GM23338 (cell line): ENCODE results near the gene AP2A1. TPM values are rescaled to one million over a fixed set of nuclear protein-coding genes. Genes with fewer than 3 reads are reported as not detected.

Experiments
- ATAC-seq: fragments of 200-7000 bp; cut with Tn5 transposase; 3 replicates; pipeline ENCODE4 v1.9.1; 2020
- DNase-seq: peaks from one replicate; pipeline ENCODE4 v3.0.0-alpha.2; 2015; ENCODE audit warnings: low spot score
- H2AFZ ChIP-seq: fragments of 200-600 bp; sonication (generic); 2 replicates; pipeline ENCODE4 v1.8.0; 2016; ENCODE audit warnings: antibody characterized with exemption, mild to moderate bottlenecking, moderate library complexity
- H3F3A ChIP-seq: fragments of 200-600 bp; sonication (generic); replicated peaks from 2 replicates; pipeline ENCODE4 v1.8.0; 2017; ENCODE audit warnings: antibody characterized with exemption, mixed run types, low read depth
- H3K27ac ChIP-seq: fragments of 200-600 bp; sonication (generic); 2 replicates; pipeline ENCODE4 v1.6.1; 2016; ENCODE audit warnings: low read depth
- H3K27me3 ChIP-seq: fragments of 200-600 bp; sonication (generic); 2 replicates; pipeline ENCODE4 v1.8.0; 2016; ENCODE audit warnings: mild to moderate bottlenecking, mixed run types, moderate library complexity; ENCODE audit not compliant: insufficient read depth
- H3K36me3 ChIP-seq: fragments of 200-600 bp; sonication (generic); 2 replicates; pipeline ENCODE4 v1.8.0; 2016; ENCODE audit warnings: mild to moderate bottlenecking; ENCODE audit not compliant: insufficient read depth
- H3K4me1 ChIP-seq: fragments of 200-600 bp; sonication (generic); 2 replicates; pipeline ENCODE4 v1.8.0; 2016; ENCODE audit warnings: mild to moderate bottlenecking, moderate library complexity; ENCODE audit not compliant: insufficient read depth
- H3K4me2 ChIP-seq: fragments of 200-600 bp; sonication (generic); 2 replicates; pipeline ENCODE4 v1.7.1; 2017; ENCODE audit warnings: mixed run types
- H3K4me3 ChIP-seq: fragments of 200-600 bp; sonication (generic); 2 replicates; pipeline ENCODE4 v1.6.1; 2016; ENCODE audit warnings: mixed run types
- H3K79me2 ChIP-seq: fragments of 200-600 bp; sonication (generic); replicated peaks from 2 replicates; pipeline ENCODE4 v1.8.0; 2017; ENCODE audit warnings: mild to moderate bottlenecking; ENCODE audit not compliant: insufficient read depth
- H3K9me2 ChIP-seq: fragments of 200-600 bp; sonication (generic); 2 replicates; pipeline ENCODE4 v1.8.0; 2017; ENCODE audit not compliant: insufficient read depth
- H4K20me1 ChIP-seq: fragments of 200-600 bp; sonication (generic); replicated peaks from 2 replicates; pipeline ENCODE4 v1.8.0; 2017; ENCODE audit warnings: mild to moderate bottlenecking; ENCODE audit not compliant: insufficient read depth
- H3K27ac Mint-ChIP-seq: 2 replicates; pipeline ENCODE4 v1.8.0; 2020; ENCODE audit warnings: inconsistent platforms, mild to moderate bottlenecking, moderate library complexity, mixed read lengths
- H3K27me3 Mint-ChIP-seq: 3 replicates; pipeline ENCODE4 v1.8.0; 2022; ENCODE audit warnings: low read depth, mild to moderate bottlenecking, moderate library complexity, mixed read lengths, inconsistent platforms; ENCODE audit not compliant: insufficient read depth, poor library complexity
- H3K36me3 Mint-ChIP-seq: 3 replicates; pipeline ENCODE4 v1.8.0; 2021; ENCODE audit warnings: low read depth, mild to moderate bottlenecking, inconsistent platforms, moderate library complexity, mixed read lengths
- H3K4me1 Mint-ChIP-seq: 3 replicates; pipeline ENCODE4 v1.8.0; 2020; ENCODE audit warnings: mild to moderate bottlenecking, inconsistent platforms, mixed read lengths
- H3K4me3 Mint-ChIP-seq: 3 replicates; pipeline ENCODE4 v1.8.0; 2021; ENCODE audit warnings: moderate library complexity, mild to moderate bottlenecking, inconsistent platforms, mixed read lengths
- H3K9me3 Mint-ChIP-seq: 3 replicates; pipeline ENCODE4 v1.8.0; 2020; ENCODE audit warnings: moderate library complexity, mild to moderate bottlenecking, inconsistent platforms, mixed read lengths
- CREB1 ChIP-seq: fragments of 250-450 bp; sonication (Bioruptor Pico); IDR thresholded peaks from 2 replicates; pipeline ENCODE4 v1.5.0; 2020; ENCODE audit warnings: low read depth, mild to moderate bottlenecking, moderate library complexity
- ETS1 ChIP-seq: IDR thresholded peaks from 2 replicates; pipeline ENCODE4 v1.6.1; 2016; ENCODE audit warnings: antibody characterized with exemption
- EZH2 ChIP-seq: fragments of 200-600 bp; sonication (generic); IDR thresholded peaks from one replicate; pipeline ENCODE4 v1.8.0; 2017; ENCODE audit warnings: antibody characterized with exemption, mild to moderate bottlenecking, low read depth; ENCODE audit not compliant: unreplicated experiment
- EZH2phosphoT487 ChIP-seq: fragments of 200-600 bp; sonication (generic); IDR thresholded peaks from one replicate; pipeline ENCODE4 v1.8.1; 2018; ENCODE audit warnings: antibody characterized with exemption; ENCODE audit not compliant: unreplicated experiment
- JUNB ChIP-seq: IDR thresholded peaks from one replicate; pipeline ENCODE4 v1.6.1; 2016; ENCODE audit warnings: antibody characterized with exemption; ENCODE audit not compliant: unreplicated experiment
- NANOG ChIP-seq: IDR thresholded peaks from 2 replicates; pipeline ENCODE4 v1.6.1; 2016; ENCODE audit warnings: antibody characterized with exemption, borderline replicate concordance
- POLR2AphosphoS5 ChIP-seq: IDR thresholded peaks from 2 replicates; pipeline ENCODE4 v1.6.1; 2016; ENCODE audit warnings: antibody characterized with exemption, low read depth
- STAT1 ChIP-seq: IDR thresholded peaks from one replicate; pipeline ENCODE4 v1.6.1; 2016; ENCODE audit warnings: antibody characterized with exemption; ENCODE audit not compliant: unreplicated experiment
- ZNF114 ChIP-seq: fragments of 250-450 bp; sonication (Bioruptor Pico); IDR thresholded peaks from 2 replicates; pipeline ENCODE4 v1.5.0; 2020; ENCODE audit warnings: mild to moderate bottlenecking, moderate library complexity
- ZNF331 ChIP-seq: fragments of 250-450 bp; sonication (Bioruptor Pico); IDR thresholded peaks from 2 replicates; pipeline ENCODE4 v1.5.0; 2020; ENCODE audit warnings: low read depth, mild to moderate bottlenecking, moderate library complexity
- polyA plus RNA-seq: library from polyadenylated mRNA; unstranded; fragments of >200 nt; fragmentation: Nextera tagmentation; extraction: Ambion mirVana; gene quantifications from 2 replicates; pipeline ENCODE4 v1.2.1, GENCODE V29; 2016
- total RNA-seq: library from RNA; depleted of rRNA; stranded (reverse); fragments of >200 nt; shearing (Covaris generic); gene quantifications from 2 replicates; pipeline ENCODE4 v1.2.3, GENCODE V29; 2014
- TF ChIP-seq, protein P1 (sequence below): fragments of 250-450 bp; sonication (Bioruptor Pico); IDR thresholded peaks from 2 replicates; pipeline ENCODE4 v1.5.0; 2020; ENCODE audit warnings: mild to moderate bottlenecking, moderate library complexity
- TF ChIP-seq, protein P2 (sequence below): IDR thresholded peaks from one replicate; pipeline ENCODE4 v1.6.1; 2018; ENCODE audit warnings: antibody characterized with exemption; ENCODE audit not compliant: unreplicated experiment
- TF ChIP-seq, protein P3 (sequence below), 2 experiments: fragments of 200-600 bp in 1 of 2; sonication (generic) in 1 of 2; conservative IDR thresholded peaks; 2 replicates each; pipeline versions ENCODE4 v1.5.1 to v1.6.1; 2016 to 2017; ENCODE audit warnings: antibody characterized with exemption in 2 of 2, low read depth in 2 of 2, mild to moderate bottlenecking in 2 of 2, moderate library complexity in 1 of 2

Gene AP2A1
- total and polyA plus RNA-seq, 2 experiments from 2014 or later, result 34.1 to 129 TPM

GRCh38 chr19:49816590-49816989 lies 49.8 kb downstream of the AP2A1 start:
- H3K27me3 ChIP-seq, result no peaks in the 10 kb centered on the region
- H3K4me1 Mint-ChIP-seq, result peaks cover 17% of the 10 kb centered on the region
- no peak overlapping the region for H3K4me3 Mint-ChIP-seq
- H3K36me3 Mint-ChIP-seq, result peaks cover 6% of the 10 kb centered on the region
- no peak for DNase-seq
- no peaks in the 10 kb centered on the region for H4K20me1 ChIP-seq
- H3K27ac Mint-ChIP-seq, result no peak overlapping the region
- no peak for ATAC-seq
- no peaks in the 10 kb centered on the region for H3K9me3 Mint-ChIP-seq
- H3K79me2 ChIP-seq, result peaks cover 25% of the 10 kb centered on the region
- no peaks in the 10 kb centered on the region for H3K9me2 ChIP-seq
- no peak for TF ChIP-seq STAT1
- no peak for TF ChIP-seq ZNF114 (CRISPR knock-in tag)
- no peak for TF ChIP-seq POLR2AphosphoS5
- TF ChIP-seq EZH2phosphoT487, result no peak
- TF ChIP-seq, protein P1, sequence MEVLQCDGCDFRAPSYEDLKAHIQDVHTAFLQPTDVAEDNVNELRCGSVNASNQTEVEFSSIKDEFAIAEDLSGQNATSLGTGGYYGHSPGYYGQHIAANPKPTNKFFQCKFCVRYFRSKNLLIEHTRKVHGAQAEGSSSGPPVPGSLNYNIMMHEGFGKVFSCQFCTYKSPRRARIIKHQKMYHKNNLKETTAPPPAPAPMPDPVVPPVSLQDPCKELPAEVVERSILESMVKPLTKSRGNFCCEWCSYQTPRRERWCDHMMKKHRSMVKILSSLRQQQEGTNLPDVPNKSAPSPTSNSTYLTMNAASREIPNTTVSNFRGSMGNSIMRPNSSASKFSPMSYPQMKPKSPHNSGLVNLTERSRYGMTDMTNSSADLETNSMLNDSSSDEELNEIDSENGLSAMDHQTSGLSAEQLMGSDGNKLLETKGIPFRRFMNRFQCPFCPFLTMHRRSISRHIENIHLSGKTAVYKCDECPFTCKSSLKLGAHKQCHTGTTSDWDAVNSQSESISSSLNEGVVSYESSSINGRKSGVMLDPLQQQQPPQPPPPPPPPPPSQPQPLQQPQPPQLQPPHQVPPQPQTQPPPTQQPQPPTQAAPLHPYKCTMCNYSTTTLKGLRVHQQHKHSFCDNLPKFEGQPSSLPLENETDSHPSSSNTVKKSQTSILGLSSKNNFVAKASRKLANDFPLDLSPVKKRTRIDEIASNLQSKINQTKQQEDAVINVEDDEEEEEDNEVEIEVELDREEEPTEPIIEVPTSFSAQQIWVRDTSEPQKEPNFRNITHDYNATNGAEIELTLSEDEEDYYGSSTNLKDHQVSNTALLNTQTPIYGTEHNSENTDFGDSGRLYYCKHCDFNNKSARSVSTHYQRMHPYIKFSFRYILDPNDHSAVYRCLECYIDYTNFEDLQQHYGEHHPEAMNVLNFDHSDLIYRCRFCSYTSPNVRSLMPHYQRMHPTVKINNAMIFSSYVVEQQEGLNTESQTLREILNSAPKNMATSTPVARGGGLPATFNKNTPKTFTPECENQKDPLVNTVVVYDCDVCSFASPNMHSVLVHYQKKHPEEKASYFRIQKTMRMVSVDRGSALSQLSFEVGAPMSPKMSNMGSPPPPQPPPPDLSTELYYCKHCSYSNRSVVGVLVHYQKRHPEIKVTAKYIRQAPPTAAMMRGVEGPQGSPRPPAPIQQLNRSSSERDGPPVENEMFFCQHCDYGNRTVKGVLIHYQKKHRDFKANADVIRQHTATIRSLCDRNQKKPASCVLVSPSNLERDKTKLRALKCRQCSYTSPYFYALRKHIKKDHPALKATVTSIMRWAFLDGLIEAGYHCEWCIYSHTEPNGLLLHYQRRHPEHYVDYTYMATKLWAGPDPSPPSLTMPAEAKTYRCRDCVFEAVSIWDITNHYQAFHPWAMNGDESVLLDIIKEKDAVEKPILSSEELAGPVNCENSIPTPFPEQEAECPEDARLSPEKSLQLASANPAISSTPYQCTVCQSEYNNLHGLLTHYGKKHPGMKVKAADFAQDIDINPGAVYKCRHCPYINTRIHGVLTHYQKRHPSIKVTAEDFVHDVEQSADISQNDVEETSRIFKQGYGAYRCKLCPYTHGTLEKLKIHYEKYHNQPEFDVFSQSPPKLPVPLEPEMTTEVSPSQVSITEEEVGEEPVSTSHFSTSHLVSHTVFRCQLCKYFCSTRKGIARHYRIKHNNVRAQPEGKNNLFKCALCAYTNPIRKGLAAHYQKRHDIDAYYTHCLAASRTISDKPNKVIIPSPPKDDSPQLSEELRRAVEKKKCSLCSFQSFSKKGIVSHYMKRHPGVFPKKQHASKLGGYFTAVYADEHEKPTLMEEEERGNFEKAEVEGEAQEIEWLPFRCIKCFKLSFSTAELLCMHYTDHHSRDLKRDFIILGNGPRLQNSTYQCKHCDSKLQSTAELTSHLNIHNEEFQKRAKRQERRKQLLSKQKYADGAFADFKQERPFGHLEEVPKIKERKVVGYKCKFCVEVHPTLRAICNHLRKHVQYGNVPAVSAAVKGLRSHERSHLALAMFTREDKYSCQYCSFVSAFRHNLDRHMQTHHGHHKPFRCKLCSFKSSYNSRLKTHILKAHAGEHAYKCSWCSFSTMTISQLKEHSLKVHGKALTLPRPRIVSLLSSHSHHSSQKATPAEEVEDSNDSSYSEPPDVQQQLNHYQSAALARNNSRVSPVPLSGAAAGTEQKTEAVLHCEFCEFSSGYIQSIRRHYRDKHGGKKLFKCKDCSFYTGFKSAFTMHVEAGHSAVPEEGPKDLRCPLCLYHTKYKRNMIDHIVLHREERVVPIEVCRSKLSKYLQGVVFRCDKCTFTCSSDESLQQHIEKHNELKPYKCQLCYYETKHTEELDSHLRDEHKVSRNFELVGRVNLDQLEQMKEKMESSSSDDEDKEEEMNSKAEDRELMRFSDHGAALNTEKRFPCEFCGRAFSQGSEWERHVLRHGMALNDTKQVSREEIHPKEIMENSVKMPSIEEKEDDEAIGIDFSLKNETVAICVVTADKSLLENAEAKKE (CRISPR knock-in tag), result no peak
- TF ChIP-seq, protein P2, sequence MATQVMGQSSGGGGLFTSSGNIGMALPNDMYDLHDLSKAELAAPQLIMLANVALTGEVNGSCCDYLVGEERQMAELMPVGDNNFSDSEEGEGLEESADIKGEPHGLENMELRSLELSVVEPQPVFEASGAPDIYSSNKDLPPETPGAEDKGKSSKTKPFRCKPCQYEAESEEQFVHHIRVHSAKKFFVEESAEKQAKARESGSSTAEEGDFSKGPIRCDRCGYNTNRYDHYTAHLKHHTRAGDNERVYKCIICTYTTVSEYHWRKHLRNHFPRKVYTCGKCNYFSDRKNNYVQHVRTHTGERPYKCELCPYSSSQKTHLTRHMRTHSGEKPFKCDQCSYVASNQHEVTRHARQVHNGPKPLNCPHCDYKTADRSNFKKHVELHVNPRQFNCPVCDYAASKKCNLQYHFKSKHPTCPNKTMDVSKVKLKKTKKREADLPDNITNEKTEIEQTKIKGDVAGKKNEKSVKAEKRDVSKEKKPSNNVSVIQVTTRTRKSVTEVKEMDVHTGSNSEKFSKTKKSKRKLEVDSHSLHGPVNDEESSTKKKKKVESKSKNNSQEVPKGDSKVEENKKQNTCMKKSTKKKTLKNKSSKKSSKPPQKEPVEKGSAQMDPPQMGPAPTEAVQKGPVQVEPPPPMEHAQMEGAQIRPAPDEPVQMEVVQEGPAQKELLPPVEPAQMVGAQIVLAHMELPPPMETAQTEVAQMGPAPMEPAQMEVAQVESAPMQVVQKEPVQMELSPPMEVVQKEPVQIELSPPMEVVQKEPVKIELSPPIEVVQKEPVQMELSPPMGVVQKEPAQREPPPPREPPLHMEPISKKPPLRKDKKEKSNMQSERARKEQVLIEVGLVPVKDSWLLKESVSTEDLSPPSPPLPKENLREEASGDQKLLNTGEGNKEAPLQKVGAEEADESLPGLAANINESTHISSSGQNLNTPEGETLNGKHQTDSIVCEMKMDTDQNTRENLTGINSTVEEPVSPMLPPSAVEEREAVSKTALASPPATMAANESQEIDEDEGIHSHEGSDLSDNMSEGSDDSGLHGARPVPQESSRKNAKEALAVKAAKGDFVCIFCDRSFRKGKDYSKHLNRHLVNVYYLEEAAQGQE, result no peak
- no peak for TF ChIP-seq ETS1
- no peak for TF ChIP-seq NANOG
- TF ChIP-seq, protein P3, sequence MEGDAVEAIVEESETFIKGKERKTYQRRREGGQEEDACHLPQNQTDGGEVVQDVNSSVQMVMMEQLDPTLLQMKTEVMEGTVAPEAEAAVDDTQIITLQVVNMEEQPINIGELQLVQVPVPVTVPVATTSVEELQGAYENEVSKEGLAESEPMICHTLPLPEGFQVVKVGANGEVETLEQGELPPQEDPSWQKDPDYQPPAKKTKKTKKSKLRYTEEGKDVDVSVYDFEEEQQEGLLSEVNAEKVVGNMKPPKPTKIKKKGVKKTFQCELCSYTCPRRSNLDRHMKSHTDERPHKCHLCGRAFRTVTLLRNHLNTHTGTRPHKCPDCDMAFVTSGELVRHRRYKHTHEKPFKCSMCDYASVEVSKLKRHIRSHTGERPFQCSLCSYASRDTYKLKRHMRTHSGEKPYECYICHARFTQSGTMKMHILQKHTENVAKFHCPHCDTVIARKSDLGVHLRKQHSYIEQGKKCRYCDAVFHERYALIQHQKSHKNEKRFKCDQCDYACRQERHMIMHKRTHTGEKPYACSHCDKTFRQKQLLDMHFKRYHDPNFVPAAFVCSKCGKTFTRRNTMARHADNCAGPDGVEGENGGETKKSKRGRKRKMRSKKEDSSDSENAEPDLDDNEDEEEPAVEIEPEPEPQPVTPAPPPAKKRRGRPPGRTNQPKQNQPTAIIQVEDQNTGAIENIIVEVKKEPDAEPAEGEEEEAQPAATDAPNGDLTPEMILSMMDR (conservative IDR thresholded peaks at IDR 0.05; ENCODE audit: low read depth in 2 of 2), result no peak
- TF ChIP-seq JUNB, result no peak
- no peak for TF ChIP-seq EZH2
- TF ChIP-seq ZNF331, result no peak
- no peak for TF ChIP-seq CREB1 (CRISPR knock-in tag)
- no peaks in the 10 kb centered on the region; the same call in 1 of the 2 replicates for H3K36me3 ChIP-seq
- peaks cover 24% of the 10 kb centered on the region for H3K27me3 Mint-ChIP-seq
- no peak overlapping the region for H3K4me2 ChIP-seq
- no peak overlapping the region for H2AFZ ChIP-seq
- no peak overlapping the region for H3K4me3 ChIP-seq
- H3F3A ChIP-seq, result no peaks in the 10 kb centered on the region; the same call in 1 of the 2 replicates
- H3K27ac ChIP-seq, result no peak overlapping the region
- peaks cover 4% of the 10 kb centered on the region; the same call in 1 of the 2 replicates for H3K4me1 ChIP-seq
